H1 (cell line): ENCODE measurements around the gene AIG1. TPM values are rescaled to one million over a fixed set of nuclear protein-coding genes. Genes with fewer than 3 reads are reported as not detected.

Experiments used
- CTCF ChIA-PET: fragments of 300-600 bp; sonication (Branson Sonifier 250); formaldehyde crosslinking; loops from one replicate; lab custom pipeline; 2021; ENCODE audit not compliant: partially characterized antibody; lab: Charles Lee
- POLR2A ChIA-PET: fragments of 300-600 bp; sonication (Branson Sonifier 250); formaldehyde crosslinking; loops from one replicate; lab custom pipeline; 2021; ENCODE audit warnings: inconsistent platforms; ENCODE audit not compliant: partially characterized antibody; lab: Charles Lee
- DNase-seq, 2 experiments: peaks; one replicate each; pipeline versions ENCODE4 v3.0.0 to v3.0.0-alpha.2; 2010 to 2022; ENCODE audit warnings: low spot score in 2 of 2, low read depth in 1 of 2, mixed read lengths in 1 of 2
- FAIRE-seq: peaks from 2 replicates; lab custom pipeline; 2011; peaks lifted over from hg19 to GRCh38; lab: Jason Lieb, UNC
- H2AFZ ChIP-seq: 2 replicates; pipeline ENCODE4 v1.8.1; 2012; ENCODE audit warnings: low read length, inconsistent platforms
- H2AK5ac ChIP-seq: 2 replicates; pipeline ENCODE4 v1.6.1; 2013; ENCODE audit warnings: low read depth, low read length
- H2BK120ac ChIP-seq: replicated peaks from 2 replicates; pipeline ENCODE3; 2013; ENCODE audit warnings: low read depth, low read length, inconsistent platforms
- H2BK12ac ChIP-seq: 2 replicates; pipeline ENCODE4 v1.6.1; 2013; ENCODE audit warnings: low read depth, low read length
- H2BK15ac ChIP-seq: 2 replicates; pipeline ENCODE4 v1.6.1; 2013; ENCODE audit warnings: low read length
- H2BK20ac ChIP-seq: 2 replicates; pipeline ENCODE4 v1.6.1; 2013; ENCODE audit warnings: low read length
- H2BK5ac ChIP-seq: 2 replicates; pipeline ENCODE4 v1.6.1; 2013; ENCODE audit warnings: low read depth, low read length
- H3K14ac ChIP-seq: 2 replicates; pipeline ENCODE4 v1.6.1; 2013; ENCODE audit warnings: inconsistent platforms; ENCODE audit not compliant: insufficient read length
- H3K18ac ChIP-seq: 2 replicates; pipeline ENCODE4 v1.6.1; 2013; ENCODE audit warnings: low read length; ENCODE audit errors: extremely low read depth
- H3K23ac ChIP-seq: 2 replicates; pipeline ENCODE4 v1.6.1; 2013; ENCODE audit warnings: inconsistent platforms; ENCODE audit not compliant: insufficient read length
- H3K23me2 ChIP-seq: 2 replicates; pipeline ENCODE4 v1.6.1; 2013; ENCODE audit warnings: low read depth, low read length
- H3K27ac ChIP-seq: 2 replicates; pipeline ENCODE4 v1.6.1; 2011; ENCODE audit warnings: low read depth, low read length, inconsistent platforms
- H3K27me3 ChIP-seq, 4 experiments: replicated peaks in 1 of 4; 1 replicate in 1 of 4; 2 replicates in 3 of 4; pipeline versions ENCODE4 v1.6.1 to v1.8.1; 2011 to 2013; ENCODE audit warnings: low read length in 3 of 4, mild to moderate bottlenecking in 3 of 4, inconsistent platforms in 2 of 4, mixed read lengths in 2 of 4, moderate library complexity in 1 of 4; ENCODE audit not compliant: control insufficient read depth in 3 of 4, insufficient read depth in 3 of 4; ENCODE audit errors: extremely low read depth in 1 of 4
- H3K36me3 ChIP-seq, 4 experiments: 2 replicates each; pipeline versions ENCODE4 v1.6.1 to v1.8.1; 2011 to 2013; ENCODE audit warnings: mild to moderate bottlenecking in 4 of 4, low read length in 3 of 4, moderate library complexity in 2 of 4, control low read depth in 1 of 4, inconsistent platforms in 1 of 4; ENCODE audit not compliant: insufficient read depth in 4 of 4, control insufficient read depth in 2 of 4
- H3K4ac ChIP-seq: replicated peaks from 2 replicates; pipeline ENCODE3; 2013; ENCODE audit warnings: low read length, low read depth, mixed read lengths, inconsistent platforms; ENCODE audit not compliant: insufficient read length
- H3K4me1 ChIP-seq, 4 experiments: replicated peaks in 1 of 4; 1 replicate in 1 of 4; 2 replicates in 3 of 4; pipeline versions ENCODE4 v1.6.1 to v1.8.1; 2011 to 2013; ENCODE audit warnings: low read length in 3 of 4, inconsistent platforms in 2 of 4, mixed read lengths in 1 of 4; ENCODE audit not compliant: insufficient read depth in 4 of 4, control insufficient read depth in 3 of 4
- H3K4me2 ChIP-seq, 2 experiments: 2 replicates each; pipeline versions ENCODE4 v1.6.1 to v1.8.1; 2011 to 2013; ENCODE audit warnings: low read depth in 2 of 2, low read length in 2 of 2, control low read depth in 1 of 2, inconsistent platforms in 1 of 2, mild to moderate bottlenecking in 1 of 2; ENCODE audit not compliant: insufficient read depth in 1 of 2
- H3K4me3 ChIP-seq, 4 experiments: fragments of 200-600, 300-600 bp in 1 of 4; sonication (generic), shearing (Covaris generic), sonication (Bioruptor Twin) in 1 of 4; 2 replicates each; pipeline versions ENCODE4 v1.5.1 to v1.8.1; 2011 to 2016; ENCODE audit warnings: low read length in 4 of 4, low read depth in 3 of 4, control low read depth in 2 of 4, inconsistent platforms in 2 of 4, mild to moderate bottlenecking in 2 of 4, mixed read lengths in 1 of 4, moderate library complexity in 1 of 4; ENCODE audit not compliant: insufficient read depth in 2 of 4; ENCODE audit errors: extremely low read depth in 1 of 4
- H3K56ac ChIP-seq: replicated peaks from 2 replicates; pipeline ENCODE3; 2013; ENCODE audit warnings: low read depth, mild to moderate bottlenecking, mixed read lengths, low read length, inconsistent platforms; ENCODE audit not compliant: insufficient read length
- H3K79me1 ChIP-seq: 2 replicates; pipeline ENCODE4 v1.6.1; 2013; ENCODE audit warnings: low read depth, low read length, control low read depth
- H3K79me2 ChIP-seq, 2 experiments: 2 replicates each; pipeline versions ENCODE4 v1.6.1 to v1.8.1; 2012 to 2013; ENCODE audit warnings: low read length in 2 of 2, mild to moderate bottlenecking in 2 of 2, inconsistent platforms in 1 of 2; ENCODE audit not compliant: insufficient read depth in 2 of 2, control insufficient read depth in 1 of 2
- H3K9ac ChIP-seq, 4 experiments: replicated peaks in 1 of 4; 1 replicate in 1 of 4; 2 replicates in 3 of 4; pipeline versions ENCODE4 v1.6.1 to v1.8.1; 2011 to 2013; ENCODE audit warnings: low read depth in 3 of 4, low read length in 3 of 4, control low read depth in 2 of 4, mild to moderate bottlenecking in 2 of 4, moderate library complexity in 2 of 4, inconsistent platforms in 1 of 4; ENCODE audit errors: extremely low read depth in 1 of 4
- H3K9me3 ChIP-seq, 2 experiments: 2 replicates each; pipeline versions ENCODE4 v1.6.1 to v1.8.1; 2012 to 2013; ENCODE audit warnings: mild to moderate bottlenecking in 2 of 2, moderate library complexity in 2 of 2, control low read depth in 1 of 2, inconsistent platforms in 1 of 2, low read depth in 1 of 2, low read length in 1 of 2, mixed read lengths in 1 of 2; ENCODE audit not compliant: insufficient read depth in 2 of 2
- H4K20me1 ChIP-seq, 2 experiments: replicated peaks in 1 of 2; 2 replicates each; pipeline versions ENCODE3 to v1.8.1; 2011 to 2013; ENCODE audit warnings: inconsistent platforms in 2 of 2, low read length in 2 of 2, mild to moderate bottlenecking in 1 of 2; ENCODE audit not compliant: insufficient read depth in 2 of 2, control insufficient read depth in 1 of 2
- H4K5ac ChIP-seq: 2 replicates; pipeline ENCODE4 v1.6.1; 2013; ENCODE audit warnings: low read length, low read depth, mixed read lengths, inconsistent platforms; ENCODE audit not compliant: insufficient read length
- H4K8ac ChIP-seq: 2 replicates; pipeline ENCODE4 v1.8.0; 2013; ENCODE audit warnings: mild to moderate bottlenecking, moderate library complexity, low read length, inconsistent platforms; ENCODE audit not compliant: insufficient read depth; ENCODE audit errors: extremely low read depth
- H4K91ac ChIP-seq: replicated peaks from 2 replicates; pipeline ENCODE3; 2013; ENCODE audit warnings: low read length, mixed read lengths, inconsistent platforms; ENCODE audit not compliant: insufficient read length
- BRCA1 ChIP-seq: IDR thresholded peaks from 2 replicates; pipeline ENCODE4 v1.6.1; 2012; ENCODE audit warnings: low read depth, low read length, improper control_type of control experiment
- GABPA ChIP-seq: IDR thresholded peaks from 2 replicates; pipeline ENCODE4 v1.6.1; 2011; ENCODE audit warnings: mild to moderate bottlenecking, low read length, moderate library complexity, borderline replicate concordance; ENCODE audit not compliant: insufficient read depth
- GTF2F1 ChIP-seq: IDR thresholded peaks from 2 replicates; pipeline ENCODE4 v1.6.1; 2012; ENCODE audit warnings: low read depth, low read length, improper control_type of control experiment, borderline replicate concordance
- JUN ChIP-seq: IDR thresholded peaks from 2 replicates; pipeline ENCODE4 v1.6.1; 2011; ENCODE audit warnings: low read depth, mild to moderate bottlenecking, improper control_type of control experiment, low read length
- RBBP5 ChIP-seq: IDR thresholded peaks from 2 replicates; pipeline ENCODE4 v1.7.1; 2012; ENCODE audit warnings: low read depth, mild to moderate bottlenecking, inconsistent platforms, low read length, moderate library complexity, borderline replicate concordance
- SRF ChIP-seq: IDR thresholded peaks from 2 replicates; pipeline ENCODE4 v1.6.1; 2011; ENCODE audit warnings: mild to moderate bottlenecking, low read depth, low read length, moderate library complexity
- SUZ12 ChIP-seq: fragments of 200-600 bp; sonication (generic); IDR thresholded peaks from 2 replicates; pipeline ENCODE4 v1.6.1; 2012; ENCODE audit warnings: mild to moderate bottlenecking, inconsistent platforms, low read length, moderate library complexity, mixed read lengths
- TBP ChIP-seq: IDR thresholded peaks from 2 replicates; pipeline ENCODE4 v1.6.1; 2011; ENCODE audit warnings: low read depth, low read length, improper control_type of control experiment
- TCF12 ChIP-seq: IDR thresholded peaks from 2 replicates; pipeline ENCODE4 v1.6.1; 2011; ENCODE audit warnings: low read depth, mild to moderate bottlenecking, low read length
- polyA plus RNA-seq, 7 experiments: library from polyadenylated mRNA; depleted of rRNA in 3 of 7; stranded (reverse) in 5 of 7; unstranded in 2 of 7; fragments of >200 nt in 5 of 7; fragments of 200-250 nt in 2 of 7; gene quantifications; 1 replicate in 5 of 7; 2 replicates in 1 of 7; 4 replicates in 1 of 7; pipeline versions ENCODE4 v1.2.1 to v1.2.3, GENCODE V29; 2011 to 2013; ENCODE audit warnings: missing spikeins in 2 of 7, mixed read lengths in 2 of 7
- total RNA-seq: library from RNA; stranded (reverse); fragmentation: NEBNext Ultra II Directional; extraction: Animal tissue kit (Norgen Biotek cat#: 25700); gene quantifications from 2 replicates; pipeline ENCODE4 v1.2.1, GENCODE V29; 2021

The AIG1 gene
- total and polyA plus RNA-seq, 2 of the 8 experiments (the other 6 are each of a cell fraction or from before 2014, with no cell fraction given), result 56.6 to 58.4 TPM

GRCh38 chr6:143174516-143174915 lies 113.8 kb downstream of the AIG1 start:
- no peaks in the 10 kb centered on the region for H3K79me2 ChIP-seq
- no peak overlapping the region for H2BK15ac ChIP-seq
- no peak overlapping the region for H2BK120ac ChIP-seq
- DNase-seq (no peak), FAIRE-seq (no peak)
- H3K79me1 ChIP-seq, result no peaks in the 10 kb centered on the region; the same call in 1 of the 2 replicates
- no peak overlapping the region for H3K27ac ChIP-seq
- H3K56ac ChIP-seq, result no peak overlapping the region
- H3K27me3 ChIP-seq, result no peaks in the 10 kb centered on the region
- H3K9me3 ChIP-seq, result no peaks in the 10 kb centered on the region
- no peak overlapping the region for H2AK5ac ChIP-seq
- H3K36me3 ChIP-seq, result no peaks in the 10 kb centered on the region; a peak in 2 of 8 replicates
- no peak overlapping the region for H4K91ac ChIP-seq
- ChIA-PET POLR2A (no interaction called here), CTCF (interaction anchor here (0.7 to 3.3 kb wide), 5 partner anchors 8 to 163 kb away, joined by 3 to 16 read pairs (median 3); no protein-coding TSS in a partner anchor)
- H3K4me2 ChIP-seq, result no peak overlapping the region
- no peak overlapping the region for H4K5ac ChIP-seq
- H2BK20ac ChIP-seq, result no peak overlapping the region
- TF ChIP-seq GABPA (no peak), SUZ12 (no peak), JUN (no peak), BRCA1 (no peak), RBBP5 (no peak), TCF12 (no peak), SRF (no peak), TBP (no peak), GTF2F1 (no peak)
- no peak overlapping the region for H3K14ac ChIP-seq
- no peak overlapping the region for H3K23ac ChIP-seq
- H2AFZ ChIP-seq, result no peak overlapping the region
- no peak overlapping the region for H3K4me3 ChIP-seq
- H3K23me2 ChIP-seq, result no peaks in the 10 kb centered on the region
- no peaks in the 10 kb centered on the region for H3K4me1 ChIP-seq
- no peak overlapping the region for H3K4ac ChIP-seq
- no peak overlapping the region for H4K8ac ChIP-seq
- H3K9ac ChIP-seq, result no peak overlapping the region
- H2BK5ac ChIP-seq, result no peak overlapping the region
- no peak overlapping the region for H2BK12ac ChIP-seq
- no peaks in the 10 kb centered on the region for H4K20me1 ChIP-seq
- no peak overlapping the region for H3K18ac ChIP-seq
